SKM-1 treated with dmso at 0.1 percent for 144 hours (cell line): ENCODE data around the gene CEP89.
"Not testable (repeated sequence)": the region's sequence is repeated elsewhere in the genome, so short reads cannot be mapped to it uniquely, and the experiment has no call there.

Experiments
- DNase-seq: peaks from one replicate; lab custom pipeline; 2025; ENCODE audit not compliant: unreplicated experiment; lab: John Stamatoyannopoulos, UW

Gene CEP89

DNA sequence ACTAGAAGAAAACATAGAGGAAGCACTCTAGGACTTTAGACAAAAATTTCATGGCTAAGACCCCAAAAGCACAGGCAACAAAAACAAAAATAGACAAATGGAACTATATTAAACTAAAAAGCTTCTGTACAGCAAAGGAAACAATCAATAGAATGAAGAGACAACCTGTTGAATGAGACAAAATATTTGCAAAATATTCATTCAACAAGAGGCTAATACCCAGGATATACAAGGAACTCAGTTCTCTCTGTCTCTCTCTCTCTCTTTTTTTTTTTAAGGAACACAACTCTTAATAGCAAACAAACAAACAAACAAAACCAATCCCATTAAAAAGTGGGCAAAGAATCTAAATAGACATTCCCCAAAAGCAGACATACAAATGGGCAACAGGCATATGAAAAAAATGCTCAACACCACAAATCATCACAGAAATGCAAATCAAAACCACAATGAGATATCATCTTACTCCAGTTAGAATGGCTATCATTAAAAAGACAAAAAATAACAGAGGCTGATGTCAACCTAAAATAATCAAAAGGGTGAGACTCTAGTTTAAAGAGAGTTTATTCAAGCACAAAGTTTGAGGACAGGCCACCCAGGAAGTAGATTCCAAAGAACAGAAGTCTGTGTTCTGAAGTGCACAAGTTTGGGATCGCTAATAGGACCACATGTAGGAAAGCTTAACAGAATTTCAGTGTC lies 75.1 kb downstream of the CEP89 start:
- DNase-seq: no peak

GRCh38 chr19:32895384-32895783 lies 76.4 kb downstream of the CEP89 start:
- DNase-seq: no peak

GRCh38 chr19:32891609-32892008 lies 80.1 kb downstream of the CEP89 start:
- DNase-seq: no peak

GRCh38 chr19:32890841-32891240 lies 80.9 kb downstream of the CEP89 start:
- no peak for DNase-seq

GRCh38 chr19:32890326-32890725 lies 81.4 kb downstream of the CEP89 start:
- no peak for DNase-seq

- no peak for DNase-seq
Measured at GRCh38 chr19:32889137-32889934, 82.4 kb downstream of the CEP89 start.

GRCh38 chr19:32887572-32888215 lies 84.1 kb downstream of the CEP89 start:
- no peak for DNase-seq

- no peak for DNase-seq
Measured at GRCh38 chr19:32886241-32886640, 85.5 kb downstream of the CEP89 start.

- DNase-seq: not testable (repeated sequence)
Measured at GRCh38 chr19:32885255-32885654, 86.5 kb downstream of the CEP89 start.

- DNase-seq: no peak
Measured at GRCh38 chr19:32881766-32882165, 90.0 kb downstream of the CEP89 start.

DNA sequence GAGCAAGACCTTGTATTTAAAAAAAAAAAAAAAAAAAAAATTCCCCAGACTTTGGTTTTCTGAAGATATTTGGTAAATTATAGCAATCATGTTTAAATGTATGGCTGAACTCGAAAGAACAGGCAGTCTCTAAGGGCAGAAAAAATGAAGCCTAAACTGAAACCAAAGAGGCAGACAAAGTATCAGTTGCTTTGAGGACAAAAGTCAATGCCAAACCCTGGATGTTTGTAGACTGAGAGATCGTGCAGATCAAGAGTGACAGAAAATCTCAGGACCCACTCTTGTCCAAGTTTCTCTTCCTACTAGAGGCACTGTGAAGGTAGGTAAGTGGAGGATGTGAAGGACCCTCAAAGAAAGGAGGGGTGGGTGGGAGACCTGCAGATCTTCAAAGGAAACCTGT lies 91.1 kb downstream of the CEP89 start:
- DNase-seq: no peak

DNA sequence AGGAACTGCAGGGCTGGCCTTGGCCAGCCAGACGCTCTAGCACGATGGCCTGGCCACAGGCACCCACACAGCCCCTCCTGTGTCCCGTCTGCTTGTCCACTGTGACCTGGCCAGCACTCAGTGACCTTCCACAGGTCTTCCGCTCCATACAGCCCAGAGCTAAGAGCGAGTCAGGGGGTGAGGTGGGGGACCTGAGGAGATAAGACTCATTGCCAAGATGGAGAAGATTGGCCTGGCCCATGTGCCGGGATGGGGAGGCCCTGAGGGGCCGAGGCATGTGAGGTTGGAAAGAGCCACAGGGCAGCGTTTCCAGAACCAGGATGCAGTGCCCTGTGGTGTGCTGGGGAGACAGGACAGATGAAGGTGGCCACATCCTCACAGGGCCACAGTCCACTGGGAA lies 92.0 kb downstream of the CEP89 start:
- DNase-seq: no peak

- DNase-seq: no peak
Measured at GRCh38 chr19:32878988-32879387, 92.8 kb downstream of the CEP89 start.

DNA sequence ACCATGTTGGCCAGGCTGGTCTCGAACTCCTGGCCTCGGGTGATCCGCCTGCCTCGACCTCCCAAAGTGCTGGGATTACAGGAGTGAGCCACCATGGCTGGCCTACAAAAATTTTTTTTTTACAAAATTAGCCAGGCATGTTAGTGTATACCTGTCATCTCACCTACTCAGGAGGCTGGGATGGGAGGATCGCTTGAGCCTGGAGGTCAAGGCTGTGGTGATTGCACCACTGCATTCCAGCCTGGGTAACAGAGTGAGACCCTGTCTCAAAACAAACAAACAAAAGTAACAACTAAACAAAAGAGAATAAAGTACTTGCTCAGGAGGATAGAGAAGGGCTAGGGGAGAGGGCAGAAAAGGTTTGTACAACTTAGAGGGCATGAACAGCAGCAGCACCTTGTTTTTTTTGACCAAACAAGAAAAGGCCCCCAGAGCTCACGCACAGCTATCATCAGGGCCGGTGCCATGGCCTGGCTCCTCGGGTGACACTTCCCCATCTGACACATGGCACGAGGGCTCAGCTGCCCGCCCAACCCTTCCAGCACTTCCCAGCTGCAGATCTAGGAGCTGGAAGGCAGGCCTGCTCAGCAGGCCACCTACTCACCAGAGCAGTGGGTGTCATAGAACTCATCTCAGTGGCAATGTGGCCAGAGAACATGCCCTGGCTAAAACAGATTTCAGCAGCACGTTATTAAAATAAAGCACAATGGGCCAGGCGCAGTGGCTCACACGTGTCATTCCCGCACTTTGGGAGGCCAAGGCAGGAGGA lies 93.6 kb downstream of the CEP89 start:
- DNase-seq: no peak

DNA sequence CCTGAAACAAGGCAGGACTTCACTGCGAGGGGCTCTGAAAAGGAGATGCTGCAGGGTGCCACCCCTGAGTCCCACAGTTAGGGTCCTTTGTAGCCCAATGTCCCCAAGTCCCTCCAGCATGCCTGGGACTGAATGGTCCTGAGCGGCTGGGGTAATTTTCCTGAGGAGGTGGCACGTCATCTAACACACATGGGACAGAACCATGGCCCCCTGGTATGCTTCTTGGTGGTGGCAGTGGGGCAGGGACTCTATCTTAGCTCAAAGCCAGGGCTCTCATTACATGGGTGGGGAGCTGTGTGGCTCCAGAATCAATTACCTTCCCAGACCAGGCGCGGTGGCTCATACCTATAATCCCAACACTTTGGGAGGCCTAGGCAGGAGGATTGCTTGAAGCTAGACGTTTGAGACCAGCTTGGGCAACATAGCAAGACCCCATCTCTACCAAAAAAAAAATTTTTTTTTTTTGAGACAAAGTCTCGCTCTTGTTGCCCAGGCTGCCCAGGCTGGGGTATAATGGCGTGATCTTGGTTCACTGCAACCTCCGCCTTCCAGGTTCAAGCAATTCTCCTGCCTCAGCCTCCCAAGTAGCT lies 94.3 kb downstream of the CEP89 start:
- DNase-seq: no peak

DNA sequence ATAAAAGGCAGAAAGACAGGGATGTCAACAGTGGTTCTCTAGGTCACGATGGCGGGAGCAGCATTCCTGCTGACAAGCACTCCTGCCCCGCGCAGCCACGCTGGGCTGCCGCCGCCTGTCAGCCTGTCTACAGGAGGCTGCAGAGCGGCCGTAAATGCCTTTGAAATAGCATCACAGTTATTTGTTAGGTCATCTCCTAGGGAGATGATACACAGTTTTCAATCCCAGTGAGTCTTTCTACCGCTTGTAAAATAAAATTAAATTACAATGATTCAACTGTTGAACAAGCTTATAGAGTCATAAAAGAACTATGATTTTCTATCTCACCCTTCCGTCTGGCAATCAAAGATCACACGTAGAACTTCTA lies 94.9 kb downstream of the CEP89 start:
- DNase-seq: no peak

DNA sequence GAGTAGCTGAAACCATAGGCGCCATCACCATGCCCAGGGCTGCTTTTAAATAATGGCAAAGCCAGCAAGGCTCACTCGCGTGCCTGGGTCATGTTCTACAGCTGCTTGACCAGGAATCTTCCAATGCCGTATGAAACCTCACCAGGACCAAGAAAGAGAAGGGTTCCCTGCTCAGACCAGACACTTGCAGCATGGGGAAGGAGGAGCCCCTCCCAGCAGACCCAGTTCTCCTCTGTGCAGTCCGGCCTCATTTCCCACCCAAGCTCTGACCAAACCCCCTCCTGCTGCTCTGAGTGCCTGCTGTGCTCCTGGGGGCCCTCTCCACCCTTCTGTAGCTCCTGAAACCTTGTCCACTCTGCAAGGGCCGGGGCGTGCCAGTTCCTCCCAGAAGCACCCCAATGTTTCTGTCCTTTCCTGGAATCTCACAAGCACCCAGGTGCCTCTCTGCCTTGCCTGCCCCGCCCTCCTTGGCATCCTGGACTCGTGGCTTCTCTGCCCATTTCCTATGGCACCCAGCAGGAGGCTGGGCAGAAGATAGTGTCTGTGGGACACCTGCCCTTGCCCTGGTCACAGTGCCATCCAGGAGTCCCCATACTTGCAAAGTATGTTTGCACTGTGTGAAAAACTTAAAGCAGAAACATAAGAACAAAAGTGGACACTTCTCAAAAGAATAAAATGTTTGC lies 95.4 kb downstream of the CEP89 start:
- DNase-seq: no peak

GRCh38 chr19:32875428-32875827 lies 96.3 kb downstream of the CEP89 start:
- no peak for DNase-seq

GRCh38 chr19:32874605-32875004 lies 97.2 kb downstream of the CEP89 start:
- DNase-seq: no peak

DNA sequence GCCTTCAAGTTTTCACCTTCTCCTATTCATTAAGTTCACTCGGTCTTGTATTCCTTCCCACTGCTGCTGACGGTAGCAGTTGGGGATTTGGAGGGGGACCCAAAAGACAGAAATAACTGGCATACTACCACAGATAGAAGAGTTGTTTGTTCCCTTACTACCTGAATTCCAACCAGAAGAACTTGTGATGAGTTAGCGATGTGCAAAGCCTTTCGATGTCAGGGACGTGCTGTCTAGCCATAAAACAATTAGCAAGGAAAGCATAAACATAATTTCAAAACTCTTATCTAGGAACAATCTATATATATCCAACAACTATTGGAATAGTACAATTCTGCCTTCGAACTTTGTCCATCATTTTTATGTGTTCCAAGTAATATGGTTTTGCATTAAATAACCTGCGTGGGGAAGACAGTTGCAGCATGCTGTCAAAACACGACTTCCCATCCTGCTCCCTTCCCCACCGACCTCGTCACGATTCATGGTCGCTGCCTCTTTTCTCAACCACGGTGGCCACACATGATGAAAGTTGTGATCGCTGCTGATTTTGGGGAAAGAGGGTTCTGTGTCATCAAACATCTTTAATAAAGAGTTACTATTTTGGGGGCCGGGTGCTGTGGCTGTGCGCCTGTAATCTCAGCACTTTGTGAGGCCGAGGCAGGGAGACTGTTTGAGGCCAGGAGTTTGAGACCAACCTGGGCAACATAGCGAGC lies 98.4 kb downstream of the CEP89 start:
- DNase-seq: no peak
